Sciatic nerve (tissue), 2 donors: ENCODE results near the gene SLC2A1. TPM values are rescaled to one million over a fixed set of nuclear protein-coding genes. Genes with fewer than 3 reads are reported as not detected.

Source experiments
- ATAC-seq: fragments of 200-7000 bp; cut with Tn5 transposase; one replicate; pipeline ENCODE4 v1.9.1; 2020; ENCODE audit warnings: mild to moderate bottlenecking, moderate library complexity
- DNase-seq: peaks from one replicate; pipeline ENCODE4 v3.0.0-alpha.2; 2020; ENCODE audit warnings: low spot score
- intact Hi-C: fragments of 100-400 bp; cut with DNase I; formaldehyde crosslinking; loops from one replicate; pipeline ENCODE4 v1.14.2; 2022
- total RNA-seq: library from RNA; stranded (reverse); fragmentation: NEBNext Ultra II Directional; extraction: Animal tissue kit (Norgen Biotek cat#: 25700); gene quantifications from one replicate; pipeline ENCODE4 v1.2.1, GENCODE V29; 2021
- donor health status: DM: no; HTN: no; CAD: no.
- donor health status: DM: no; HTN: no; CAD: no.

Gene SLC2A1
- total RNA-seq: 968 TPM

DNA sequence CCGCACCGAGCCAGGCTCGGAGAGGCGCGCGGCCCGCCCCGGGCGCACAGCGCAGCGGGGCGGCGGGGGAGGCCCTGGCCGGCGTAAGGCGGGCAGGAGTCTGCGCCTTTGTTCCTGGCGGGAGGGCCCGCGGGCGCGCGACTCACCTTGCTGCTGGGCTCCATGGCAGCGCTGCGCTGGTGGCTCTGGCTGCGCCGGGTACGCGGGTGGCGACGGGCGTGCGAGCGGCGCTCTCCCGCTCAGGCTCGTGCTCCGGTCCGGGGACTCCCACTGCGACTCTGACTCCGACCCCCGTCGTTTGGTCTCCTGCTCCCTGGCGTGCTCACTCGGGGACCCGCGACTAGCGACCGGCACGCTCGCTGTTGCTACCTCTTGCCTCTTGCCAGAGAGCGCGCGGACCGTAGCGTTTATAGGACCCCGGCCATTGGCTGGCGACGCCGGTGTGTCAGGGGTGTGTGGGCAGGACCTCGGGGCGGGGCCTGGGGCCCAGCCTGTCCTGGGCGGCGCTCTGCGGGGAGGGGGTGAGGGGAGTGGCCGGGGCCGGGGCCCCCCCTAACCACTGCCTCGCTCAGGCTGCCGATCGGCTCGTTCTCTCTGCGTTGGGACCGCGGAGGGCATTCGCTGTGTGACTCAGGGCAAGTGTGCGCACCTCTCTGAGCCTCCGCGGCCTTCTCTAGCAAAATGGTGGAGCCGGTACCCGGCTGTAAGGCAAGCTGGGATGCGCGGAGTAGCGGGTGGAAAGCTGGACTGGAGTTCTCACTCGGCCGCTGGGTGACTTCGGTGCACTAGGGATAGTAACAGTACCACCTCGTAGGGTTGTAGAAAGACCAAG, at the start of gene SLC2A1:
Gene SLC2A1, minus strand, starts transcription at position 381 of the 832 bp plus-strand sequence. Its CDS starts 217 bp downstream, at position 164.
- DNase-seq: peak; percentile 97
- intact Hi-C loops: no loop called here
- peak; percentile 92 for ATAC-seq

DNA sequence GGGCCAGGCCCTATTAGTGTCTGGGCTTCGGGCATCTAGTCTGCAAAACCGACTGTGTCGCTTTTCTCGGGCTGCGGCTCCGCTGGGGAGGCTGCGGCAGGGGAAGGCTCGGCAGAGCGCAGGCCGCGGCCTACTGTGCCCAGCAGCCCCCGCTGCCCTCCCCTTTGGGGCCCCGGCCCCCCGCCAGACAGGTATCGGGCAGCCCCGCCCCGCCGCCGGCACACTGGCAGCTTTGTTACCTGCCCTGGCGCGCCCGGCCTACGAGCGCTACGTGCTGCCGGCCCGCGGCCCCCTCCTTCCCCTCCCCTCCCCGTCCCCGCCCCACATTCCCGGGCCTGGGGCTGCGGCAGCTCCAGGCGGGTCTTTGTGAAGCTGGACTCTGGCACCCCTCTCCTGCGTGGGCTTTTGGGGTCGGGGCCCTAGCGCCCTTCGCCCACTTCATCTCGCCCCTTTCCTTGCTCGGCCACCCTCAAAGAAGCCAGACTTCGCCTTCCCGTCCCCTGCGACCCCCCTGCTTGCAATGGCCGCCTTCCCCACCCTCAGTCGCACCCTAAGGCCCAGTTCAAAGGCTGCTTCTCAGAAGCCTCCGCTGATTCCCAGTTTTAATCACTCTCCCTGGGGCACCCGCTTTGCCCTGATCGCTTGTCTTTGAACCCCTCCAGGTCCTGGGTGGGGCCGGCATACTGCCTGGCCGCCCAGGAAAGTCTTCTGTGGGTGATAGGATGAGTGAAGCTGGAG, 48.9 kb upstream of the SLC2A1 start:
- intact Hi-C loops: no loop called here
- no peak for DNase-seq
- peak; percentile 8 for ATAC-seq

DNA sequence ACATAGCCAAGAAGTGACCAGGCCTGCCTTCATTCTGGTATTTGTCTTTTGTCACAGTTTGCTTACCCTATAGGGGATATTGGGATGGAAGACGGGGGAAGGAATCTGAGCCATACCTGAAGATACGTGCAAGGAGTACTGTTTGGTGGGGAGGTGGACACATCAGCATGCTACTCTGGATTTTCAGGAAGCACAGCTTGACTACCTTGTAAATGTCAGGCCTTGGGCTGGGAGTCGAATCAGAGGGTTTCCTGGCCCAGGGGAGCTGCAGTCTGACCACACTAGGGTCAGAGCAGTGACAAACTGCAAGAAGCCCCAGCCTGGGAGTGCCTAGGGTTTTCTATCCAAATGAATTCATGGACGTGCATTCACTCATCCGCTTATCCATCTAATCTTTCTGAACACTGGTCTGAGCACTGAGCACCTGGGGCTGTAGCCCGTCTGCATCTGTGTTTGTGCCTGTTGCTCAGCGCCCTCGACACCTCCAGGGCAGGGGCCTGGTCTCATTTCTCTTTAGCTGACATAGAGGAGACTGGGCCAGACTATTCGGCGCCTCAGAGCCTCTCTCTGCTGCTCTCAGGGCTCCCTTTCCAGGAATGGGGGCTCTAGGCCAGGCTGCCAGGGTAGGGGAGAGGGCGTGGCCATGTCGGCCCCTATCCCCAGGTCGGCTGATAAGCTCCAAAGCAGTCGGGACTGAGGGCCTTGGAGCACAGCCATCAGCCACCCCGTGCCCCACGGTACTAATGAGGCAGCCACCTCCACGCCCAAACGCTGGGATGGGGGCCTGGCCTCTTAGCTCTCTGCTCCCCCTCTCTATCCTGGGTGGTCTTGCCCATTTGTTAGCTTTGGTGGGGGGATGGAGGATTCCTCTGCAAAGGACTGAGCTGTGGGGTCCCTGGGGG, 47.0 kb upstream of the SLC2A1 start:
- DNase-seq: no peak
- intact Hi-C loops: no loop called here
- ATAC-seq: no peak

DNA sequence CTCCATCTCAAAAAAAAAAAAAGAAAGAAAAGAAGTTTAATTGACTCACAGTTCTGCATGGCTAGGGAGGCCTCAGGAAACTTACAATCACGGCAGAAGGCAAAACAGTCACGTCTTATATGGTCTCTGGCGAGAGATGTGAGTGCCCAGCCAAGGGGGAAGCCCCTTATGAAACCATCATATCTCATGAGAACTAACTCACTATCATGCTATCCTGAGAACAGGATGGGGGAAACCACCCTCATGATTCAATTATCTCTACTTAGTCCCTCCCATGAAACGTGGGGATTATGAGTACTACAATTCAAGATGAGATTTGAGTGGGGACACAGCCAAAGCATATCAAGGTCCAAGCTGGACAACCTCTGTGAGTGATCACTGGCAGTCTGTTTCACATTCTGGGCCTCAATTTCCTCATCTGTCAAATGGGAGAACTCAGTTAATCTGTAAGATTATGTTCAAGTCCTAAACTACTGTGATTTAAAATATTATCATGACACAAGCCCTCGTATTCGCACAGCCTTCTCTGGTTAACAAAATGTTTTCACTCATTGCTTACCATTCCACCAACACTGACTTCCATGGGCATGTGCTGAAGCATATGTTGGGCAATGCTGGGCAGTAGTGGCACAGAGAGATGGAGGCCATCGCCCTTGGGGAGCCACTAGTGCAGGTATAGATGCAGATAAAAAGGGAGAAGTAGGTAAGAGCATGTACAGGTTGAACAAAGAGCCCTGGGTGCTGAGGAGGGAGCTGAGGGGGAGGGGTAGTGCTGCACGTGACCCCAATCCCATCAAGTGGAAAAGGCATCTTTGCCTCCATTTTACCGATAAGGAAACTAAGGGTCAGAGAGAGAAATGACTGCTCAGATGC, 46.2 kb upstream of the SLC2A1 start:
- DNase-seq (no peak), ATAC-seq (no peak)
- intact Hi-C loops: no loop called here

DNA sequence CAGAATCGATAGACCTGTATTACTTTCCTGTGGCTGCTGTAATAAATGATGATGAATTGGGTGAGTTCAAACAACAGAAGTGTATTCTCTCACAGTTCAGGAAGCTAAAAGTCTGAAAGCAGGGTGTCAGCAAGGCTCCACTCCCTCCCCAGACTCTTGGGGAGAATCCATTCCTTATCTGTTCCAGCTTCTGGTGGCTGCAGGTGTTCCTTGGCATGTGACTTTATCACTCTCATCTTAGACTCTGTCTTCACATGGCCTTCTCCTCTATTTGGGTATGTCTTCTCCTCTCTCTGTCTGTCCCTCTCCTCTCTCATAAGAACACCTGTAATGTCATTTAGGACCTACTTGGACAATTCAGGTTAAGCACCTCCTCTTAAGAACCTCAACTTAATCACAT, 44.1 kb upstream of the SLC2A1 start:
- intact Hi-C loops: no loop called here
- ATAC-seq: no peak
- no peak for DNase-seq

DNA sequence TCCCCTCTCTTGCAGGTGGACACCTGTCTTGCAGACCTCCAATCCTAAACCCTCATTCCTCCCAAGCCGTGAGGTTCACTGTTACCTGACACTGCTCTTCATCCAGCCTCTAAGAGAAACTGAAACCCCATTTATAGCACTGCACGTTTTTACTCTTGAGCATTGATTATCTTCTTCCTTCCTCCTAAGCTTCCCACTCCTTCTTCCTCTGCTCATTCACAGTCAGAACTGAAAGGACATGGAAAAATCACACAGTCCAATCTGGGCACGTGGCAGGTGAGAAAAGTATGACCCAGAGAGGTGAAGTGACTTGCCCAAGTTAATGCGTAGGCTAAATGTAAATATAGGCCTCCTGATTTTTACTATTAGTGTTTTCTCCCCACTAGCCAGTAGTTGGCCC, 43.4 kb upstream of the SLC2A1 start:
- intact Hi-C loops: no loop called here

DNA sequence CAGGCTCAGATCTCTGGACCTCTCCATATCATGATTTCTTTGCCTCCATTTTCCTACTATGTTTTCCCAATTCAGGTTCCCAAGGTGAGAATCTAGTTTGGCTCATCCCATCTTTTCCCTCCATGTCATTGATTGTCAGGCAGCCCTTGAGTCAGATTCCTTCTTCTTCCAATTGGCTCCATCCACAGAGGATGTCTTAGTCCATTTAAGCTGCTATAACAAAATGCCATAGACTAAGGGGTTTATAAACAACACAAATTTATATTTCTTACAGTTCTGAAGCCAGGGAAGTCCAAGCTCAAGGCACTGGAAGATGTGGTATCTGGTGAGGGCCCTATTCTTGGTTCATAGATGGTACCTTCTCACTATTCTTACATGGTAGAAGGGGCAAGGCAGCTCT, 42.8 kb upstream of the SLC2A1 start:
- intact Hi-C loops: no loop called here
- no peak for DNase-seq
- no peak for ATAC-seq

More for the DNA sequence above, 43.4 kb upstream of the SLC2A1 start:
- ATAC-seq (no peak), DNase-seq (no peak)

DNA sequence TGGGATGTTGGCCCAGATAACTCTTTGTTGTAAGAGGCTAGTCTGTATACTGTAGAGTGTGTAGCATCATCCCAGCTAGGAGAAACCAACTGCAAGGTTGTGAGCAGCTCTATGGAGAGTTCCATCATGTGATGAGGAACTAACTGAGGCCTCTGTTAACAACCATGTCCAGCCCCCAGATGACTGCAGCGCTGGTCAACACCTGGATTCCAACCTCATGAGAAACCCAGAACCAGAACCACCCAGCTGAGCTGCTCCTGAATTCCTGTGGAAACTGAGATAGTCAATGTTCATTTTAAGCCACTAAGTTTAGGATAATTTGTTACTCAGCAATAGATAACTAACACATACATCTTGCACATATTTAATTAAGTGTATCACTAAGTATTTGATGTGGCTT, 41.6 kb upstream of the SLC2A1 start:
- no peak for ATAC-seq
- intact Hi-C loops: no loop called here
- DNase-seq: no peak

DNA sequence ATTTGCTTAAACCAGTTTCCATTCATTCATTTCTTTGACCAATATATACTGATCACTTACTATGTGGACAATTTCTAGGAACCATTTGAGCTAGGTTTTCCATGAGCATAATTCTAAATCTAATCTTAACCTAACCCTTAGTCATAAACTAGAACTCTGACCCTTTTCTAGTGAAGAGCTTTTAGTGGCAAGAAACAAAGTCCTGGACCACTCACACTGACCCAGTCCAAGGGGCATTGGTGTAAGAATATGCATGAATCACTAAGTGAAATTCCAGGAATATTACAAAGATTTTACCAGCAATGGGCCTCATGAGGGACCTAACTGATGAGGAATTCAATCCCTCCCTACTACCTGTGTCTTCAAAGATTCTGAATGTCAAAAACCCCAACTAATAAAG, 40.6 kb upstream of the SLC2A1 start:
- intact Hi-C loops: no loop called here
- ATAC-seq (no peak), DNase-seq (no peak)

DNA sequence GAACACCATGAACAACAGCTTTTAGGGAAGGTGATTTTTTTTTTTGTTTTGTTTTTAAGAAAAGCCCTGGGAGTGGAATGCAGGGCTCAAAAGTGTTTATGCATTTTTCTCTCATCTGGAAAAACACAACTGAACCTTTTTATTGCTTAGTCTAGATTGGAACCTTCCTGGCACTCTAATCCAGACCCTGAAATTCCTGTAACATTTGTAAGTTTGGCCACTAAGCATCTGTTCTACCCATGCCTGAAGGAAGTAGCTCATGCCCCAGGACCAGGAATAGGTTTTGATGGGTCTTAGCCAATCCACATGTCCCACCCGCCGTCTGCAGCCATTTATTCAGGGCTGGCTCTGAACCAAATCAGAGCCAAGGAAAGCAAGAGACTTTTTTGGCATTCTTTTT, 39.7 kb upstream of the SLC2A1 start:
- DNase-seq: no peak
- peak; percentile 54 for ATAC-seq
- intact Hi-C loops: no loop called here

DNA sequence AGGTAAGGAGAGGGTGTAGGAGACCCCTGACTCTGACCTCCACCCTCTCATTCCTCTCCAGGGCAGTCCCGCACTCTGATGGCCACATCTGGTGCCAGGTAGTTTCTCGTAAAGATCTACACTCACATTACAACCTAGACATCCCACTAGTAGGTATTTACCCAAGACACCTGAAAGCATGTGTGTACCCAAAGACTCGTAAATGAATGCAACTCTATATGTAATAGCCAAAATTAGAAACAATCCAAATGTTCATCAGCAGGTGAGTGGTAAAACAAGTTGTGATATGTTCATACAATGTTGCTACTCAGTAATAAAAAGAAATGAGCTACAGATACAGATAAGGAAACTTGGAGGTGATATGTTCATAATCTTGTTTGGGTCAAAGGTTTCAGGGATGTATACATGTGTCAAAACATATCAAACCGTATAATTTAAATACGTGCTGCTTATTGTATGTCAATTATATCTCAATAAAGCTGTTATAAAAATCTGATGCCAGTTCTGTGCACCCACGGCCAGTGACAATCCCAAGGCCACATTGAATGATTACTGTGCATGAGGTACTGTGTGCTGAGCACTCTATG, 37.8 kb upstream of the SLC2A1 start:
- ATAC-seq: no peak
- intact Hi-C loops: no loop called here

DNA sequence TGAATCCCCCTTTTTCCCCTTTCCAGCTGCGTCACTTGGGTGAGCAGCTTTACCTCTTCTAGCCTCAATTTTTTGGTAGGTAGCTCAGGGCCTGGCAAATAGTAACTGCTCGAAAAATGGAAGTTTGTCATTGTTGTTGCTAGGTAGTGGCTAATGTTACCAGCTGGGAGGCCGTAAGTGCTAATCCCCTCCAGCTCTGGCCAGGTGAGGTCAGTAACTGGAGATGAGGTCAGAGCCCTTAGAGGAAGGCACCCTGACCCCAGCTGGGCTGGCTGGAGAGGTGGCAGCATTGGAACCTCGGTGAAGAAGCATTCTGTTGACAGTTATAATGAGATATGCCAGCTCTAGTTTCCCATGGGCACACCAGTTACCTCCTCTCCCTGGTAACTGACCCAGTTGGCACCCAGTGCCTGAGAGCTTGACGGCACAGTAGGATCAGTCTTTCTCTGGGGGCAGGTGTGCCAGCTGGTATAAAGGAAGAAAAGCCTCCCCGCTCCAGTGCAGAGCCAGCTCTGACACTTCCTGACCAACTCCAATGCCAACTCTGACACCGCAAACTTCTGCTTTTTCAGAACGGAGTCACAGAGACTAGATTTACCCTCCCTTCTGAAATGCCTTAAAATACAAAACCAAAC, 35.0 kb upstream of the SLC2A1 start:
- DNase-seq (no peak), ATAC-seq (peak; percentile 31)
- intact Hi-C loops: no loop called here

More for the DNA sequence above, 37.8 kb upstream of the SLC2A1 start:
- no peak for DNase-seq

DNA sequence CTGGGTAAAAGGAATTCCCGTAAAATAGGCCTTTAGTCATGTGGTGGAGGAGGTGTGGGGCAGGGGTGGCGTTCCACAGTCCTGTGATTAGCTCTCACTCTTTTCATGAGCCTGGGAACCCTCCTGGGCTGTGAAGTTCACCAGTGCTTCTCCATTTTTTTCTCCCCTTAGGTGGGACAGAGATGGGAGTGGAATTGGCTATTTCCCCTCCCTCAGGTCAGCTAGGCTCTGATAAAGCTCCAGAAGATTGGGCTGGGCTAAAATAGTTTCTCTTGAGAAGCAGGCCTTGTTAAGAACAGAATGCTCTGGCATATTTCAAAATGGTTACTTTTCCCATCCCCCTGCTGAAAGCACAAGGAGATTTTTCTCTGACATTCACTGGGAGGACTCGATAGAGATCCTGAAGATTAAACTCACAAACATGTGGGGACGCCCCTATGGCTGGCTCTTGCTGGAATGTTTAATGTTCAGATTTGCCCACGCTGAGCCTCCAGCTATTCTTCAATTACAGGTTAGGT, 33.4 kb upstream of the SLC2A1 start:
- intact Hi-C loops: loop anchor here (1.0 kb wide), 1 partner anchor 18 kb away; no protein-coding TSS in a partner anchor
- peak; percentile 22 for ATAC-seq
- no peak for DNase-seq

DNA sequence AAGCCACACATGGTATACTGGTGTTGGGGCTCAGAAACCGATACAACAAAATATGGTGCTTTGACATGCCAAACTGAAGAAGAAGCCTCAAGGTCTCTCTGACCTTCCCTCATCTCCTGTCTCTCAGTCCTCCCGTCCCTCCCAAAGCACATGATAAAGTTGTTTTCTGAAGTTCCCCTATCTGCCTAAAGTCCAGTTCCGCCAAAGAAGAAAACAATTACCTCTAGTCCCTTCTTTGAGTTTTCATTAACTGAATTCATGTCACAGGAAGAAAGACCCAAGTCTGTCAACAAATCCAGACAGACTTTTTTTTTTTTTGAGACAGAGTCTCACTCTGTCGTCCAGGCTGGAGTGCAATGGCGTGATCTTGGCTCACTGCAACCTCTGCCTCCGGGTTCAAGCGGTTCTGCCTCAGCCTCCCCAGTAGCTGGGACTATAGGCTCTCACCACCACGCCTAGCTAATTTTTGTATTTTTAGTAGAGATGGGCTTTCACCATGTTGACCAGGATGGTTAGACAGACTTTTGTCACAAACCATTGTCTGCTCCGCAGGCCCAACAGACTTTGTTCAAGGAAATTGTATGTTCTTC, 32.2 kb upstream of the SLC2A1 start:
- ATAC-seq (no peak), DNase-seq (no peak)
- intact Hi-C loops: no loop called here

DNA sequence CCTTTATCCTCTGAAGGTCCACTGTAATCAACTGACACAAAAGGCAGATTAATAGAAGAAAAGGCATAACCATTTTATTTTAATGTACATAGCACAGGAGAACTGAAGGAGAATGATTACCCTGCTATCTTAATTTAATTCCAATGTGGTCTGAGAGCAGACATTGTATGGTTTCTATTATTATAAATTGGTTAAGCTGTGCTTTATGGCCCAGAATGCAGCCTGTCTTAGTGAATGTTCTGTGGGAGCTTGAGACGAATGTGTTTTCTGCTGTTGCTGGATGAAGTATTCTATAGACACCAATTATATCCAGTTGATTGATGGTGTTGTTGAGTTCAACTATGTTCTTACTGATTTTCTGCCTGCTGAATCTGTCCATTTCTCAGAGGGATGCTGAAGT, 25.0 kb upstream of the SLC2A1 start:
- ATAC-seq (no peak), DNase-seq (no peak)
- intact Hi-C loops: no loop called here

DNA sequence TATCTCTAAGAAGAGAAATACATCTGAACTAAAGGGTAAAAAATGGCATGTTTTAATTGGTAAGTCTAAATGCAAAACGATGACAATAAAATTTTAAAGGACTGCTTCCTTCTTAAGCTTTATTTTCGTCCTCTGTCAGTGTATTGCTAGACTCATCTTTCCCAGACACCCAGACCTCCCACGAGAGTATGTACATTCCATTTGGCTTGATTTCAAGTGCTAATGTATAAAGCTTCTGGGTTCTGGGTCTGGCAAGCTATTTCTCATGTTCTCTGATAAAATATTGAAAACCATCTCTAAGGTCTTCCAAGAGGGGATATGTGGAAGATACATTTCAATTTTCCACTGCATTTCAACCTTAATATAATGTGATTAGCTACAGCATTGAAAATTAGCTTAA, 24.6 kb upstream of the SLC2A1 start:
- ATAC-seq: no peak
- DNase-seq: no peak
- intact Hi-C loops: no loop called here

DNA sequence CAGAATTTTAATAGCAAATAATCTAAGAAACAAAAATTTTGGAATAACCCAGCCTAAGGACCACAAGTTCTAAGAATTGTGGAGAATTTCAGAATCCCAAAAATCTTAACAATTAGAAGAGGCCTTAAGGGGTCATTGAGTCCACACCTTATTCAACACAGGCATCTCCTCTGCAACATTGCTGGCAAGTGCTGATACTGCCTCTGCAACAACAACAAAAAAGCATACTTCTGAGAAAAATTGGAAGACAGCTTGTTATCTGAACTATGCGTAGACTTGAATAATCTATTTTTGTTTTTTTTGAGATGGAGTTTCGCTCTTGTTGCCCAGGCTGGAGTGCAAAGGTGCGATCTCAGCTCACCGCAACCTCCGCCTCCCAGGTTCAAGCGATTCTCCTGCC, 24.0 kb upstream of the SLC2A1 start:
- no peak for DNase-seq
- intact Hi-C loops: no loop called here
- peak; percentile 64 for ATAC-seq
